ENCODE data around the gene SLC13A5. TPM values are rescaled to one million over a fixed set of nuclear protein-coding genes. Genes with fewer than 3 reads are reported as not detected.

Gene SLC13A5
- total and polyA plus RNA-seq, 4 donors = 88.4 to 399 (median 244) TPM

DNA sequence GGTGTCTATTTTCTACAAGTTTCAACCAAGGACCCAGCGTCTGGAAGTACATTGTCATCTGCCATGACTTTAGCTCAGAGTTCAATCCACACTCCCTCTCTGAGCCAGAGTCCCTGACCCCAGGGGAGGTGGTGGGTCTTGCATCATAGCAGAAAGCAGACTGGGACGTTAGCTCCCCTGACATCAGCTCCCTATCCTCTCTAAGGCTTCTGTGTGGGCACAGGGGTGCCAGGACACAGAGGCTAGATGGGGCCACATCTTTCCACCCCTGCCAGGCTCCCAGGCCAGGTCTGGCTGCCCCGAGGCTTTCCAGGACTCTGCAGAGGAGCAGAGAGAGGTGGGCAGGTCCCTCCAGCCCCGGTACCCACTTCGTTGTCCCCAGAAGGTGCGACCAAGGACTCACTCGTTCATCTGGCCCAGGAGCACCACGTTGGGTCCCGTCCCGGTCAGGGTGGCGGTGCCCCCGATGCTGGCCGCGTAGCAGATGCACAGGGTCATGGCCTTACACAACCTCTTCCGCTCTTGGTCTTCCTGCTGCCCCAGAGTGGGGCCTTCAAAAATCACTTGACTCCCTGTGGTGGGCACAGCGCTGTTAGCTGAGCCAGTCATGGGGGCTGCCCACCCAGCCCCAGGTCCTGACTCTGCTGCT, 10.5 kb downstream of the SLC13A5 start:
- H3K27ac ChIP-seq (ENCODE audit: low read depth in 1 of 2, low read length in 2 of 2) = peak overlapping the region; percentile 89 to 97
- H3K9me3 ChIP-seq (ENCODE audit: control insufficient read depth in 4 of 4, low read length in 3 of 4) = no peaks in the 10 kb centered on the region
- peaks cover 1 to 21% (median 11%) of the 10 kb centered on the region in 4 donors for H3K36me3 ChIP-seq (ENCODE audit: control insufficient read depth in 4 of 4, insufficient read depth in 3 of 4, low read depth in 1 of 4, low read length in 3 of 4)
- DNase-seq (ENCODE audit: low spot score) = no peak
- WGBS = 44% methylated on average over 16 of the region's 16 CpGs
- peak overlapping the region in 1 of 2 donors; percentile 50 for H3K9ac ChIP-seq (ENCODE audit: low read depth in 1 of 2, low read length in 2 of 2)
- no peak overlapping the region for H3K4me3 ChIP-seq (ENCODE audit: low read depth in 1 of 3, low read length in 3 of 3)
- no peaks in the 10 kb centered on the region for H3K27me3 ChIP-seq (ENCODE audit: control insufficient read depth in 4 of 4, insufficient read depth in 4 of 4, low read length in 3 of 4)
- H3K4me1 ChIP-seq (ENCODE audit: control insufficient read depth in 4 of 4, insufficient read depth in 4 of 4, low read length in 3 of 4) = peaks cover 34 to 90% (median 78%) of the 10 kb centered on the region in 4 donors
- TF ChIP-seq NR2F2 (IDR thresholded peaks at IDR 0.05) (peak; percentile 26), FOXA1 (IDR thresholded peaks at IDR 0.05) (peak; percentile 45), TAF1 (conservative IDR thresholded peaks at IDR 0.05) (no peak), EGR1 (IDR thresholded peaks at IDR 0.05; ENCODE audit: low read depth in 2 of 2) (peak in 1 of 2 donors; percentile 16), FOXA2 (IDR thresholded peaks at IDR 0.05) (peak; percentile 14), GABPA (IDR thresholded peaks at IDR 0.05 in 1 of 2, conservative IDR thresholded peaks at IDR 0.05 in 1 of 2) (no peak), JUND (IDR thresholded peaks at IDR 0.05) (peak in 1 of 2 donors; percentile 72), SP1 (IDR thresholded peaks at IDR 0.05) (peak; percentile 68), RXRA (IDR thresholded peaks at IDR 0.05) (peak; percentile 93 to 95), HNF4A (conservative IDR thresholded peaks at IDR 0.05) (peak; percentile 85), RAD21 (IDR thresholded peaks at IDR 0.05) (peak in 1 of 2 donors; percentile 38), HNF4G (IDR thresholded peaks at IDR 0.05) (peak; percentile 58), YY1 (IDR thresholded peaks at IDR 0.05) (peak; percentile 41)
- TF ChIP-seq, protein P1, sequence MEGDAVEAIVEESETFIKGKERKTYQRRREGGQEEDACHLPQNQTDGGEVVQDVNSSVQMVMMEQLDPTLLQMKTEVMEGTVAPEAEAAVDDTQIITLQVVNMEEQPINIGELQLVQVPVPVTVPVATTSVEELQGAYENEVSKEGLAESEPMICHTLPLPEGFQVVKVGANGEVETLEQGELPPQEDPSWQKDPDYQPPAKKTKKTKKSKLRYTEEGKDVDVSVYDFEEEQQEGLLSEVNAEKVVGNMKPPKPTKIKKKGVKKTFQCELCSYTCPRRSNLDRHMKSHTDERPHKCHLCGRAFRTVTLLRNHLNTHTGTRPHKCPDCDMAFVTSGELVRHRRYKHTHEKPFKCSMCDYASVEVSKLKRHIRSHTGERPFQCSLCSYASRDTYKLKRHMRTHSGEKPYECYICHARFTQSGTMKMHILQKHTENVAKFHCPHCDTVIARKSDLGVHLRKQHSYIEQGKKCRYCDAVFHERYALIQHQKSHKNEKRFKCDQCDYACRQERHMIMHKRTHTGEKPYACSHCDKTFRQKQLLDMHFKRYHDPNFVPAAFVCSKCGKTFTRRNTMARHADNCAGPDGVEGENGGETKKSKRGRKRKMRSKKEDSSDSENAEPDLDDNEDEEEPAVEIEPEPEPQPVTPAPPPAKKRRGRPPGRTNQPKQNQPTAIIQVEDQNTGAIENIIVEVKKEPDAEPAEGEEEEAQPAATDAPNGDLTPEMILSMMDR (IDR thresholded peaks at IDR 0.05; ENCODE audit: low read depth, low read length, missing input control) = no peak
- TF ChIP-seq, protein P2, sequence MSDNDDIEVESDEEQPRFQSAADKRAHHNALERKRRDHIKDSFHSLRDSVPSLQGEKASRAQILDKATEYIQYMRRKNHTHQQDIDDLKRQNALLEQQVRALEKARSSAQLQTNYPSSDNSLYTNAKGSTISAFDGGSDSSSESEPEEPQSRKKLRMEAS (IDR thresholded peaks at IDR 0.05) = peak; percentile 64
- TF ChIP-seq, protein P3, sequence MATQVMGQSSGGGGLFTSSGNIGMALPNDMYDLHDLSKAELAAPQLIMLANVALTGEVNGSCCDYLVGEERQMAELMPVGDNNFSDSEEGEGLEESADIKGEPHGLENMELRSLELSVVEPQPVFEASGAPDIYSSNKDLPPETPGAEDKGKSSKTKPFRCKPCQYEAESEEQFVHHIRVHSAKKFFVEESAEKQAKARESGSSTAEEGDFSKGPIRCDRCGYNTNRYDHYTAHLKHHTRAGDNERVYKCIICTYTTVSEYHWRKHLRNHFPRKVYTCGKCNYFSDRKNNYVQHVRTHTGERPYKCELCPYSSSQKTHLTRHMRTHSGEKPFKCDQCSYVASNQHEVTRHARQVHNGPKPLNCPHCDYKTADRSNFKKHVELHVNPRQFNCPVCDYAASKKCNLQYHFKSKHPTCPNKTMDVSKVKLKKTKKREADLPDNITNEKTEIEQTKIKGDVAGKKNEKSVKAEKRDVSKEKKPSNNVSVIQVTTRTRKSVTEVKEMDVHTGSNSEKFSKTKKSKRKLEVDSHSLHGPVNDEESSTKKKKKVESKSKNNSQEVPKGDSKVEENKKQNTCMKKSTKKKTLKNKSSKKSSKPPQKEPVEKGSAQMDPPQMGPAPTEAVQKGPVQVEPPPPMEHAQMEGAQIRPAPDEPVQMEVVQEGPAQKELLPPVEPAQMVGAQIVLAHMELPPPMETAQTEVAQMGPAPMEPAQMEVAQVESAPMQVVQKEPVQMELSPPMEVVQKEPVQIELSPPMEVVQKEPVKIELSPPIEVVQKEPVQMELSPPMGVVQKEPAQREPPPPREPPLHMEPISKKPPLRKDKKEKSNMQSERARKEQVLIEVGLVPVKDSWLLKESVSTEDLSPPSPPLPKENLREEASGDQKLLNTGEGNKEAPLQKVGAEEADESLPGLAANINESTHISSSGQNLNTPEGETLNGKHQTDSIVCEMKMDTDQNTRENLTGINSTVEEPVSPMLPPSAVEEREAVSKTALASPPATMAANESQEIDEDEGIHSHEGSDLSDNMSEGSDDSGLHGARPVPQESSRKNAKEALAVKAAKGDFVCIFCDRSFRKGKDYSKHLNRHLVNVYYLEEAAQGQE (IDR thresholded peaks at IDR 0.05) = peak; percentile 48
- TF ChIP-seq, protein P4, sequence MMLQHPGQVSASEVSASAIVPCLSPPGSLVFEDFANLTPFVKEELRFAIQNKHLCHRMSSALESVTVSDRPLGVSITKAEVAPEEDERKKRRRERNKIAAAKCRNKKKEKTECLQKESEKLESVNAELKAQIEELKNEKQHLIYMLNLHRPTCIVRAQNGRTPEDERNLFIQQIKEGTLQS (IDR thresholded peaks at IDR 0.05) = peak; percentile 84
- TF ChIP-seq, protein P5, sequence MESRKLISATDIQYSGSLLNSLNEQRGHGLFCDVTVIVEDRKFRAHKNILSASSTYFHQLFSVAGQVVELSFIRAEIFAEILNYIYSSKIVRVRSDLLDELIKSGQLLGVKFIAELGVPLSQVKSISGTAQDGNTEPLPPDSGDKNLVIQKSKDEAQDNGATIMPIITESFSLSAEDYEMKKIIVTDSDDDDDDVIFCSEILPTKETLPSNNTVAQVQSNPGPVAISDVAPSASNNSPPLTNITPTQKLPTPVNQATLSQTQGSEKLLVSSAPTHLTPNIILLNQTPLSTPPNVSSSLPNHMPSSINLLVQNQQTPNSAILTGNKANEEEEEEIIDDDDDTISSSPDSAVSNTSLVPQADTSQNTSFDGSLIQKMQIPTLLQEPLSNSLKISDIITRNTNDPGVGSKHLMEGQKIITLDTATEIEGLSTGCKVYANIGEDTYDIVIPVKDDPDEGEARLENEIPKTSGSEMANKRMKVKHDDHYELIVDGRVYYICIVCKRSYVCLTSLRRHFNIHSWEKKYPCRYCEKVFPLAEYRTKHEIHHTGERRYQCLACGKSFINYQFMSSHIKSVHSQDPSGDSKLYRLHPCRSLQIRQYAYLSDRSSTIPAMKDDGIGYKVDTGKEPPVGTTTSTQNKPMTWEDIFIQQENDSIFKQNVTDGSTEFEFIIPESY (IDR thresholded peaks at IDR 0.05) = no peak

Measured in liver (tissue), 9 donors.